CD4-positive, alpha-beta T cell treated with Interleukin-1 beta for 1 hour (primary cell): Measurements from ENCODE around the gene NRP2.
A peak's percentile ranks its signal among the peaks of the same experiment; 100 is the strongest.

Experiments
- DNase-seq, 2 donors: peaks; one replicate each; pipeline ENCODE4 v3.0.0-alpha.2; 2020 to 2022

Gene NRP2

GRCh38 chr2:205682239-205682970, at the start of gene NRP2:
TSS of gene NRP2 (plus strand) at chr2:205682501. CDS start at chr2:205683291, 790 bp downstream.
- DNase-seq, result peak; percentile 27 to 62

GRCh38 chr2:205633994-205634393, 48.3 kb upstream of the NRP2 start:
- no peak for DNase-seq

- no peak for DNase-seq
Measured at GRCh38 chr2:205636549-205637319, 45.6 kb upstream of the NRP2 start.

- DNase-seq, result no peak
Measured at GRCh38 chr2:205637320-205637602, 45.0 kb upstream of the NRP2 start.

- no peak for DNase-seq
Measured at GRCh38 chr2:205637779-205638503, 44.4 kb upstream of the NRP2 start.

- no peak for DNase-seq
Measured at GRCh38 chr2:205640716-205641115, 41.6 kb upstream of the NRP2 start.

- no peak for DNase-seq
Measured at GRCh38 chr2:205642599-205643356, 39.5 kb upstream of the NRP2 start.

- DNase-seq, result no peak
Measured at GRCh38 chr2:205643391-205643885, 38.9 kb upstream of the NRP2 start.

- DNase-seq, result no peak
Measured at GRCh38 chr2:205644018-205644417, 38.3 kb upstream of the NRP2 start.

GRCh38 chr2:205646680-205647079, 35.6 kb upstream of the NRP2 start:
- DNase-seq, result no peak

GRCh38 chr2:205650450-205650849, 31.9 kb upstream of the NRP2 start:
- DNase-seq, result no peak

- DNase-seq, result no peak
Measured at GRCh38 chr2:205650931-205651330, 31.4 kb upstream of the NRP2 start.

- DNase-seq, result no peak
Measured at GRCh38 chr2:205651719-205652118, 30.6 kb upstream of the NRP2 start.

GRCh38 chr2:205654878-205655605, 27.3 kb upstream of the NRP2 start:
- no peak for DNase-seq

GRCh38 chr2:205655779-205656456, 26.4 kb upstream of the NRP2 start:
- DNase-seq, result no peak

GRCh38 chr2:205656461-205656860, 25.8 kb upstream of the NRP2 start:
- no peak for DNase-seq

GRCh38 chr2:205656941-205657340, 25.4 kb upstream of the NRP2 start:
- no peak for DNase-seq

GRCh38 chr2:205657579-205657978, 24.7 kb upstream of the NRP2 start:
- DNase-seq, result no peak

- DNase-seq, result no peak
Measured at GRCh38 chr2:205658068-205658467, 24.2 kb upstream of the NRP2 start.

- DNase-seq, result no peak
Measured at GRCh38 chr2:205658572-205658971, 23.7 kb upstream of the NRP2 start.

- DNase-seq, result no peak
Measured at GRCh38 chr2:205659922-205660321, 22.4 kb upstream of the NRP2 start.
